Parathyroid adenoma (tissue), 2 donors: ENCODE measurements around the gene PPP1R3E.

ENCODE experiments used
- H2AFZ ChIP-seq: fragments of 300-600 bp; sonication (generic); one replicate; pipeline ENCODE4 v1.7.0; 2017; ENCODE audit warnings: antibody characterized with exemption, mild to moderate bottlenecking
- H3K27ac ChIP-seq: fragments of 300-600 bp; sonication (generic); one replicate; pipeline ENCODE4 v1.7.0; 2017
- H3K27me3 ChIP-seq: fragments of 300-600 bp; sonication (generic); one replicate; pipeline ENCODE4 v1.7.0; 2017; ENCODE audit warnings: low read length; ENCODE audit not compliant: control insufficient read depth, insufficient read depth
- H3K36me3 ChIP-seq: fragments of 300-600 bp; sonication (generic); one replicate; pipeline ENCODE4 v1.7.0; 2017; ENCODE audit warnings: low read length; ENCODE audit not compliant: control insufficient read depth, insufficient read depth
- H3K4me1 ChIP-seq: fragments of 300-600 bp; sonication (generic); one replicate; pipeline ENCODE4 v1.7.0; 2017; ENCODE audit warnings: control low read depth
- H3K4me2 ChIP-seq: fragments of 300-600 bp; sonication (generic); one replicate; pipeline ENCODE4 v1.7.0; 2017; ENCODE audit warnings: low read length
- H3K4me3 ChIP-seq: fragments of 300-600 bp; sonication (generic); one replicate; pipeline ENCODE4 v1.7.0; 2017; ENCODE audit warnings: low read depth, low read length
- H3K79me2 ChIP-seq: fragments of 300-600 bp; sonication (generic); one replicate; pipeline ENCODE4 v1.7.0; 2017; ENCODE audit warnings: control low read depth
- H3K9ac ChIP-seq: fragments of 300-600 bp; sonication (generic); one replicate; pipeline ENCODE4 v1.7.0; 2017; ENCODE audit warnings: mild to moderate bottlenecking
- H3K9me3 ChIP-seq: fragments of 300-600 bp; sonication (generic); one replicate; pipeline ENCODE4 v1.7.0; 2017; ENCODE audit warnings: low read length; ENCODE audit not compliant: control insufficient read depth
- CTCF ChIP-seq: fragments of 300-600 bp; sonication (generic); IDR thresholded peaks from one replicate; pipeline ENCODE4 v1.7.0; 2017; ENCODE audit warnings: antibody characterized with exemption, mild to moderate bottlenecking
- donor health status: primary hyperparathyroidism.

The PPP1R3E gene

GRCh38 chr14:23296012-23296777 lies 6.5 kb downstream of the PPP1R3E start:
- H3K27ac ChIP-seq = no peak overlapping the region

GRCh38 chr14:23294734-23295561 lies 7.7 kb downstream of the PPP1R3E start:
- Histone ChIP-seq H3K9ac (no peak overlapping the region), H3K4me2 (peak overlapping the region; percentile 14), H3K4me1 (peaks cover 4% of the 10 kb centered on the region), H3K27me3 (no peaks in the 10 kb centered on the region), H3K79me2 (no peaks in the 10 kb centered on the region), H3K4me3 (no peak overlapping the region), H3K27ac (no peak overlapping the region), H2AFZ (peak overlapping the region; percentile 12), H3K36me3 (no peaks in the 10 kb centered on the region), H3K9me3 (no peaks in the 10 kb centered on the region)
- TF ChIP-seq CTCF = peak; percentile 95

More at GRCh38 chr14:23296012-23296777, 6.5 kb downstream of the PPP1R3E start:
- Histone ChIP-seq H2AFZ (no peak overlapping the region), H3K36me3 (no peaks in the 10 kb centered on the region), H3K9me3 (no peaks in the 10 kb centered on the region), H3K79me2 (no peaks in the 10 kb centered on the region), H3K9ac (no peak overlapping the region), H3K4me1 (peaks cover 9% of the 10 kb centered on the region), H3K27me3 (no peaks in the 10 kb centered on the region), H3K4me2 (no peak overlapping the region), H3K4me3 (no peak overlapping the region)
- TF ChIP-seq CTCF = no peak

GRCh38 chr14:23286902-23287479 lies 15.7 kb downstream of the PPP1R3E start:
- Histone ChIP-seq H3K79me2 (peaks cover 4% of the 10 kb centered on the region), H3K27me3 (no peaks in the 10 kb centered on the region), H3K4me2 (peak overlapping the region; percentile 76), H3K9me3 (no peaks in the 10 kb centered on the region), H3K4me3 (peak overlapping the region; percentile 87), H3K9ac (peak overlapping the region; percentile 1), H3K27ac (peak overlapping the region; percentile 87), H3K4me1 (peaks cover 5% of the 10 kb centered on the region), H3K36me3 (no peaks in the 10 kb centered on the region), H2AFZ (peak overlapping the region; percentile 86)
- TF ChIP-seq CTCF = no peak

GRCh38 chr14:23286020-23286901 lies 16.4 kb downstream of the PPP1R3E start, which contains the start of gene HOMEZ:
Gene HOMEZ (minus strand): TSS chr14:23286132. CDS start chr14:23285952, 180 bp downstream.
- peak within 1 kb of the TSS; percentile 94 for H2AFZ ChIP-seq
- no peaks in the 10 kb centered on the region for H3K27me3 ChIP-seq
- H3K79me2 ChIP-seq = peaks cover 10% of the 10 kb centered on the region
- H3K4me3 ChIP-seq = peak within 1 kb of the TSS; percentile 87
- H3K4me1 ChIP-seq = peaks cover 5% of the 10 kb centered on the region
- TF ChIP-seq CTCF = peak; percentile 37
- H3K27ac ChIP-seq = peak within 1 kb of the TSS; percentile 87
- H3K4me2 ChIP-seq = peak within 1 kb of the TSS; percentile 76
- peak within 1 kb of the TSS; percentile 62 for H3K9ac ChIP-seq
- no peaks in the 10 kb centered on the region for H3K36me3 ChIP-seq
- H3K9me3 ChIP-seq = no peaks in the 10 kb centered on the region
